Measurements from ENCODE around the gene SLC30A2. TPM values are rescaled to one million over a fixed set of nuclear protein-coding genes. Genes with fewer than 3 reads are reported as not detected.

Gene SLC30A2
- total RNA-seq, 1 experiment from 2014 or later, result 0.07 TPM

DNA sequence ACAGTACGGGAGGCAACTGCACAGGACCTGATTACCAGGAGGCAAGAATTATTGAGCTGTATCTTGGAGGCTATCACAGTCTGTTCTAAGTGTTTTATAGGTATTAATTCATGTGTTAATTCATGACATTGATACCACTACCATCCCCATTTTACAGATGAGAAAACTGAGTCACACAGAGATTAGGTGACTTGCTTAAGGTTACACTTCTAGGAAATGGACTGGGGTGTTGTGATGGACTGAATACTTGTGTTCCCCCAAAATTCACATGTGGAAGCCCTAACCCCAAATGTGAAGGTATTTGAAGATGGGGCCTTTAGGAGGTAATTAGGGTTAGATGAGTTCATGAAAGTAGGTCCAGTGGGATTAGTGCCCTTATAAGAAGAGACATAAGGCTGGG lies 31.6 kb upstream of the SLC30A2 start:
- CTCF ChIA-PET, result no interaction called here
- no peaks in the 10 kb centered on the region for H3K36me3 ChIP-seq (ENCODE audit: low read depth, low read length)
- H3K4me1 ChIP-seq (ENCODE audit: insufficient read depth, low read length), result peaks cover 19% of the 10 kb centered on the region

GRCh38 chr1:26075421-26076144 lies 29.7 kb upstream of the SLC30A2 start:
- TF ChIP-seq CTCF (conservative IDR thresholded peaks at IDR 0.05; ENCODE audit: low read depth, low read length), result no peak
- no peak for TF ChIP-seq EZH2 (IDR thresholded peaks at IDR 0.05; ENCODE audit: low read length, unreplicated experiment)
- TF ChIP-seq EZH2phosphoT487 (IDR thresholded peaks at IDR 0.05; ENCODE audit: borderline replicate concordance, low read length), result no peak
- ChIA-PET POLR2A (ENCODE audit: unreplicated experiment) (no interaction called here), CTCF (no interaction called here)
- Histone ChIP-seq H3K27me3 (ENCODE audit: low read length) (no peaks in the 10 kb centered on the region), H3K36me3 (ENCODE audit: low read depth, low read length) (no peaks in the 10 kb centered on the region), H3K9me3 (ENCODE audit: low read length) (no peaks in the 10 kb centered on the region), H3K79me2 (ENCODE audit: low read length) (no peaks in the 10 kb centered on the region), H3F3A (ENCODE audit: low read length, unreplicated experiment) (no peaks in the 10 kb centered on the region), H3K9me2 (replicated peaks; ENCODE audit: low read length) (no peaks in the 10 kb centered on the region), H4K20me1 (ENCODE audit: low read length) (no peaks in the 10 kb centered on the region), H3K4me1 (ENCODE audit: insufficient read depth, low read length) (peaks cover 19% of the 10 kb centered on the region), H3K4me2 (ENCODE audit: low read length) (no peak overlapping the region), H3K27ac (ENCODE audit: low read length) (no peak overlapping the region), H2AFZ (ENCODE audit: low read length) (no peak overlapping the region), H3K4me3 (ENCODE audit: low read length) (no peak overlapping the region), H3K9ac (ENCODE audit: low read length) (no peak overlapping the region)
- no TSS peak for BruUV-seq (replicated peaks)
- ATAC-seq (no peak), DNase-seq (no peak)
- intact Hi-C loops (cut with micrococcal nuclease), result no loop called here

More for the DNA sequence above, 31.6 kb upstream of the SLC30A2 start:
- Histone ChIP-seq H3K9me2 (replicated peaks; ENCODE audit: low read length) (no peaks in the 10 kb centered on the region), H3K27ac (ENCODE audit: low read length) (no peak overlapping the region), H3K4me2 (ENCODE audit: low read length) (no peak overlapping the region), H3F3A (ENCODE audit: low read length, unreplicated experiment) (no peaks in the 10 kb centered on the region), H3K4me3 (ENCODE audit: low read length) (no peak overlapping the region), H2AFZ (ENCODE audit: low read length) (no peak overlapping the region), H3K9me3 (ENCODE audit: low read length) (no peaks in the 10 kb centered on the region), H3K27me3 (ENCODE audit: low read length) (no peaks in the 10 kb centered on the region), H4K20me1 (ENCODE audit: low read length) (no peaks in the 10 kb centered on the region), H3K9ac (ENCODE audit: low read length) (no peak overlapping the region), H3K79me2 (ENCODE audit: low read length) (no peaks in the 10 kb centered on the region)
- no TSS peak for BruUV-seq (replicated peaks)
- POLR2A ChIA-PET (ENCODE audit: unreplicated experiment), result no interaction called here
- intact Hi-C loops (cut with micrococcal nuclease), result no loop called here
- ATAC-seq (no peak), DNase-seq (no peak)
- no peak for TF ChIP-seq EZH2phosphoT487 (IDR thresholded peaks at IDR 0.05; ENCODE audit: borderline replicate concordance, low read length)
- no peak for TF ChIP-seq CTCF (conservative IDR thresholded peaks at IDR 0.05; ENCODE audit: low read depth, low read length)
- no peak for TF ChIP-seq EZH2 (IDR thresholded peaks at IDR 0.05; ENCODE audit: low read length, unreplicated experiment)

- DNase-seq (no peak), ATAC-seq (no peak; the same call in 1 of the 2 replicates)
- H3K4me3 ChIP-seq (ENCODE audit: low read length), result no peak overlapping the region
- no peaks in the 10 kb centered on the region for H3K36me3 ChIP-seq (ENCODE audit: low read depth, low read length)
- CTCF ChIA-PET, result no interaction called here
- no peaks in the 10 kb centered on the region for H4K20me1 ChIP-seq (ENCODE audit: low read length)
- BruUV-seq (replicated peaks), result no TSS peak
- H3K79me2 ChIP-seq (ENCODE audit: low read length), result no peaks in the 10 kb centered on the region
- no peaks in the 10 kb centered on the region for H3F3A ChIP-seq (ENCODE audit: low read length, unreplicated experiment)
- no peak overlapping the region for H3K9ac ChIP-seq (ENCODE audit: low read length)
- H3K27me3 ChIP-seq (ENCODE audit: low read length), result no peaks in the 10 kb centered on the region
- POLR2A ChIA-PET (ENCODE audit: unreplicated experiment), result no interaction called here
- intact Hi-C loops (cut with micrococcal nuclease), result no loop called here
- no peaks in the 10 kb centered on the region for H3K9me2 ChIP-seq (replicated peaks; ENCODE audit: low read length)
- no peaks in the 10 kb centered on the region for H3K9me3 ChIP-seq (ENCODE audit: low read length)
- H2AFZ ChIP-seq (ENCODE audit: low read length), result no peak overlapping the region
- H3K4me1 ChIP-seq (ENCODE audit: insufficient read depth, low read length), result peaks cover 15% of the 10 kb centered on the region
- no peak overlapping the region for H3K4me2 ChIP-seq (ENCODE audit: low read length)
- no peak for TF ChIP-seq CTCF (conservative IDR thresholded peaks at IDR 0.05; ENCODE audit: low read depth, low read length)
- no peak overlapping the region for H3K27ac ChIP-seq (ENCODE audit: low read length)
Measured at GRCh38 chr1:26072305-26072704, 26.4 kb upstream of the SLC30A2 start.

Measured in PC-3 (cell line).